Endothelial cell of umbilical vein (primary cell): Measurements from ENCODE around the gene NUBPL. TPM values are rescaled to one million over a fixed set of nuclear protein-coding genes. Genes with fewer than 3 reads are reported as not detected.

ENCODE experiments used
- BruUV-seq: library from RNA; stranded (reverse); fragments of 400-500 nt; replicated peaks from 2 replicates; lab custom pipeline; 2021; lab: Mats Ljungman, UMichigan
- CTCF ChIA-PET: fragments of 300-600, 350-600 bp; sonication (Branson Sonifier 250); formaldehyde crosslinking; loops from one replicate; lab custom pipeline; 2021; ENCODE audit warnings: antibody characterized with exemption, inconsistent platforms; lab: Charles Lee
- POLR2A ChIA-PET: fragments of 300-600, 350-600 bp; sonication (Branson Sonifier 250); formaldehyde crosslinking; loops from one replicate; lab custom pipeline; 2021; ENCODE audit warnings: antibody characterized with exemption, inconsistent platforms; lab: Charles Lee
- DNase-seq: peaks from one replicate; pipeline ENCODE4 v3.0.0-alpha.2; 2011; ENCODE audit warnings: low read depth, low spot score
- FAIRE-seq: peaks from 2 replicates; lab custom pipeline; 2011; peaks lifted over from hg19 to GRCh38; lab: Jason Lieb, UNC
- H2AFZ ChIP-seq: 2 replicates; pipeline ENCODE4 v1.6.0; 2012; ENCODE audit warnings: low read depth, low read length, control low read depth, inconsistent platforms
- H3K27ac ChIP-seq: 2 replicates; pipeline ENCODE4 v1.5.1; 2011; ENCODE audit warnings: low read depth, mild to moderate bottlenecking, control low read depth, low read length, moderate library complexity; ENCODE audit not compliant: insufficient read depth
- H3K27me3 ChIP-seq, 2 experiments: 2 replicates each; pipeline versions ENCODE4 v1.6.0 to v1.6.1; 2011; ENCODE audit warnings: low read length in 2 of 2, mixed read lengths in 1 of 2; ENCODE audit not compliant: control insufficient read depth in 2 of 2, insufficient read depth in 2 of 2
- H3K36me3 ChIP-seq, 2 experiments: 2 replicates in 1 of 2; 3 replicates in 1 of 2; pipeline ENCODE4 v1.5.1; 2011; ENCODE audit warnings: low read length in 2 of 2, mild to moderate bottlenecking in 1 of 2, moderate library complexity in 1 of 2; ENCODE audit not compliant: control insufficient read depth in 2 of 2, insufficient read depth in 2 of 2; ENCODE audit errors: extremely low read depth in 1 of 2
- H3K4me1 ChIP-seq: 3 replicates; pipeline ENCODE4 v1.5.1; 2011; ENCODE audit warnings: mild to moderate bottlenecking, low read length; ENCODE audit not compliant: control insufficient read depth, insufficient read depth; ENCODE audit errors: extremely low read depth
- H3K4me2 ChIP-seq: 2 replicates; pipeline ENCODE4 v1.6.1; 2011; ENCODE audit warnings: low read length, control low read depth, mixed read lengths; ENCODE audit not compliant: insufficient read depth
- H3K4me3 ChIP-seq, 3 experiments: fragments of 200-600 bp in 1 of 3; sonication (generic), shearing (Covaris generic) in 1 of 3; replicated peaks in 1 of 3; 2 replicates each; pipeline ENCODE4 v1.5.1; 2011 to 2016; ENCODE audit warnings: control low read depth in 3 of 3, low read length in 3 of 3, mild to moderate bottlenecking in 2 of 3, inconsistent platforms in 1 of 3, low read depth in 1 of 3, moderate library complexity in 1 of 3; ENCODE audit not compliant: insufficient read depth in 1 of 3
- H3K79me2 ChIP-seq: 2 replicates; pipeline ENCODE4 v1.6.0; 2012; ENCODE audit warnings: low read length, inconsistent platforms; ENCODE audit not compliant: control insufficient read depth, insufficient read depth
- H3K9ac ChIP-seq: replicated peaks from 2 replicates; pipeline ENCODE3; 2011; ENCODE audit warnings: low read length, control low read depth; ENCODE audit not compliant: insufficient read depth; ENCODE audit errors: extremely low read depth
- H3K9me1 ChIP-seq: replicated peaks from 3 replicates; pipeline ENCODE4 v1.6.0; 2011; ENCODE audit warnings: mild to moderate bottlenecking, low read length; ENCODE audit not compliant: control insufficient read depth, insufficient read depth; ENCODE audit errors: extremely low read depth
- H3K9me3 ChIP-seq: replicated peaks from 2 replicates; pipeline ENCODE4 v1.5.1; 2012; ENCODE audit warnings: low read length, inconsistent platforms; ENCODE audit not compliant: control insufficient read depth, insufficient read depth
- H4K20me1 ChIP-seq: replicated peaks from 2 replicates; pipeline ENCODE3; 2011; ENCODE audit warnings: mild to moderate bottlenecking, low read length; ENCODE audit not compliant: control insufficient read depth, insufficient read depth; ENCODE audit errors: extremely low read depth
- EZH2 ChIP-seq: IDR thresholded peaks from 2 replicates; pipeline ENCODE4 v1.6.1; 2012; ENCODE audit warnings: borderline replicate concordance, low read depth, mild to moderate bottlenecking, moderate library complexity, low read length, inconsistent platforms; ENCODE audit not compliant: severe bottlenecking
- FOS ChIP-seq: IDR thresholded peaks from 2 replicates; pipeline ENCODE4 v1.6.1; 2011; ENCODE audit warnings: mild to moderate bottlenecking, low read length, moderate library complexity, borderline replicate concordance; ENCODE audit not compliant: insufficient read depth
- GATA2 ChIP-seq: IDR thresholded peaks from 2 replicates; pipeline ENCODE4 v1.7.0; 2011; ENCODE audit warnings: low read depth, mild to moderate bottlenecking, moderate library complexity, mixed read lengths, low read length; ENCODE audit not compliant: insufficient read length, insufficient read depth
- JUN ChIP-seq: IDR thresholded peaks from 2 replicates; pipeline ENCODE4 v1.6.1; 2011; ENCODE audit warnings: borderline replicate concordance, low read depth; ENCODE audit not compliant: insufficient read length, insufficient read depth
- MYC ChIP-seq: IDR thresholded peaks from one replicate; pipeline ENCODE4 v1.6.1; 2011; ENCODE audit warnings: mild to moderate bottlenecking, low read depth, low read length
- POLR2A ChIP-seq: IDR thresholded peaks from 2 replicates; pipeline ENCODE4 v1.6.1; 2012; ENCODE audit warnings: low read depth, mild to moderate bottlenecking, control low read depth, low read length
- POLR2AphosphoS5 ChIP-seq: IDR thresholded peaks from 2 replicates; pipeline ENCODE4 v1.6.1; 2012; ENCODE audit warnings: low read depth, mild to moderate bottlenecking, control low read depth, low read length, moderate library complexity; ENCODE audit not compliant: insufficient read depth
- dilution Hi-C: fragments of 300-500 bp; cut with MboI; formaldehyde crosslinking; loops from one replicate; pipeline ENCODE4 v1.15.0; 2019; ENCODE audit warnings: low sequenced_read_pairs; ENCODE audit not compliant: extremely low pct_ligation_motif_present
- intact Hi-C: fragments of 100-400 bp; cut with micrococcal nuclease; formaldehyde crosslinking; loops from one replicate; pipeline ENCODE4 v1.10.0; 2022
- polyA plus RNA-seq, 4 experiments: library from polyadenylated mRNA; depleted of rRNA in 3 of 4; stranded (reverse) in 3 of 4; unstranded in 1 of 4; fragments of >200 nt; gene quantifications; 2 replicates each; pipeline versions ENCODE4 v1.2.1 to v1.2.3, GENCODE V29; 2011 to 2012; ENCODE audit warnings: missing spikeins in 1 of 4
- total RNA-seq: library from RNA; stranded (reverse); gene quantifications from 2 replicates; pipeline ENCODE4 v1.2.3, GENCODE V29; 2021
- TF ChIP-seq, protein P1 (sequence below), 2 donors: IDR thresholded peaks; 1 replicate in 1 of 2; 2 replicates in 1 of 2; pipeline ENCODE4 v1.5.1; 2011; ENCODE audit warnings: low read length in 2 of 2, mild to moderate bottlenecking in 2 of 2, moderate library complexity in 2 of 2, control low read depth in 1 of 2, inconsistent platforms in 1 of 2, low read depth in 1 of 2; ENCODE audit not compliant: insufficient read depth in 1 of 2; ENCODE audit errors: extremely low read depth in 1 of 2
- TF ChIP-seq, protein P2 (sequence below): IDR thresholded peaks from 2 replicates; pipeline ENCODE4 v1.6.1; 2011; ENCODE audit not compliant: insufficient read depth, insufficient read length

Gene NUBPL
- total and polyA plus RNA-seq, 2 donors (not counting 3 experiments of a cell fraction or from before 2014, with no cell fraction given), result 2.1 to 12.3 TPM

DNA sequence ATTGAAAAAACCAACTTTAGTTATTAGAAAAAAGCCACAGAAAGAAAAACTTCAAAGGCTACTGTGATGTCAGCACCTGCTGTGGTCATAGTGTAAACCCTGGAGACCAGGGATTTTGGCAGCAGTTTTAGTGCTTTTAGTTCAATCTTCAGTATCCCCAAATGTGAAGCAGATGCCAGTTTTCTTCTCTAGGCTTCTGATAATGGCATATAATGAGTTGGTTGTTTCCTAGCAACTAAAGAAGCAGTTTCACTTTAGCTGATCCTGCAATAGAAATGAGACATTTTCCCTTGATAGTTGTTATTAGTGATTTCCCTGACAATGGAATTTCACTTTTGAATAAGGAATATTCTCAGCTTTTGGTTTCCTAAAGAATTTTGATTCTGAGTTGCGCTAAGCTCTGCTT lies 131.2 kb downstream of the NUBPL start:
- POLR2A ChIA-PET, result no interaction called here
- no peak overlapping the region for H2AFZ ChIP-seq
- TF ChIP-seq FOS (no peak), JUN (no peak), MYC (no peak), POLR2AphosphoS5 (no peak), EZH2 (no peak), POLR2A (no peak), GATA2 (no peak)
- TF ChIP-seq, protein P1, sequence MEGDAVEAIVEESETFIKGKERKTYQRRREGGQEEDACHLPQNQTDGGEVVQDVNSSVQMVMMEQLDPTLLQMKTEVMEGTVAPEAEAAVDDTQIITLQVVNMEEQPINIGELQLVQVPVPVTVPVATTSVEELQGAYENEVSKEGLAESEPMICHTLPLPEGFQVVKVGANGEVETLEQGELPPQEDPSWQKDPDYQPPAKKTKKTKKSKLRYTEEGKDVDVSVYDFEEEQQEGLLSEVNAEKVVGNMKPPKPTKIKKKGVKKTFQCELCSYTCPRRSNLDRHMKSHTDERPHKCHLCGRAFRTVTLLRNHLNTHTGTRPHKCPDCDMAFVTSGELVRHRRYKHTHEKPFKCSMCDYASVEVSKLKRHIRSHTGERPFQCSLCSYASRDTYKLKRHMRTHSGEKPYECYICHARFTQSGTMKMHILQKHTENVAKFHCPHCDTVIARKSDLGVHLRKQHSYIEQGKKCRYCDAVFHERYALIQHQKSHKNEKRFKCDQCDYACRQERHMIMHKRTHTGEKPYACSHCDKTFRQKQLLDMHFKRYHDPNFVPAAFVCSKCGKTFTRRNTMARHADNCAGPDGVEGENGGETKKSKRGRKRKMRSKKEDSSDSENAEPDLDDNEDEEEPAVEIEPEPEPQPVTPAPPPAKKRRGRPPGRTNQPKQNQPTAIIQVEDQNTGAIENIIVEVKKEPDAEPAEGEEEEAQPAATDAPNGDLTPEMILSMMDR (IDR thresholded peaks at IDR 0.05; ENCODE audit: extremely low read depth in 1 of 2, insufficient read depth in 1 of 2, low read depth in 1 of 2, low read length in 2 of 2), result no peak
- TF ChIP-seq, protein P2, sequence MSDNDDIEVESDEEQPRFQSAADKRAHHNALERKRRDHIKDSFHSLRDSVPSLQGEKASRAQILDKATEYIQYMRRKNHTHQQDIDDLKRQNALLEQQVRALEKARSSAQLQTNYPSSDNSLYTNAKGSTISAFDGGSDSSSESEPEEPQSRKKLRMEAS, result no peak
- no peaks in the 10 kb centered on the region for H3K79me2 ChIP-seq
- H3K4me2 ChIP-seq, result no peak overlapping the region
- H3K27me3 ChIP-seq, result no peaks in the 10 kb centered on the region
- intact Hi-C loops (no loop called here), dilution Hi-C loops (no loop called here)
- H4K20me1 ChIP-seq, result no peaks in the 10 kb centered on the region
- H3K9me1 ChIP-seq, result no peaks in the 10 kb centered on the region
- no peaks in the 10 kb centered on the region for H3K9me3 ChIP-seq
- no peak for DNase-seq
- H3K27ac ChIP-seq, result no peak overlapping the region
- H3K36me3 ChIP-seq, result no peaks in the 10 kb centered on the region
- BruUV-seq, result no TSS peak
- H3K9ac ChIP-seq, result no peak overlapping the region
- no peaks in the 10 kb centered on the region for H3K4me1 ChIP-seq
- CTCF ChIA-PET, result no interaction called here
- FAIRE-seq, result no peak
- no peak overlapping the region for H3K4me3 ChIP-seq
